SU-DHL-6 (cell line): ENCODE measurements around the gene NKAPD1.
A peak's percentile ranks its signal among the peaks of the same experiment; 100 is the strongest.
"Not testable (repeated sequence)": the region's sequence is repeated elsewhere in the genome, so short reads cannot be mapped to it uniquely, and the experiment has no call there.

Experiments
- H2AFZ ChIP-seq: fragments of 200-600 bp; sonication (generic); 2 replicates; pipeline ENCODE4 v1.6.1; 2014; ENCODE audit warnings: low read depth, mild to moderate bottlenecking, moderate library complexity, mixed read lengths, antibody characterized with exemption, low read length; ENCODE audit not compliant: severe bottlenecking
- H3F3A ChIP-seq: fragments of 200-600 bp; shearing (Covaris generic); 2 replicates; pipeline ENCODE4 v1.6.0; 2016; ENCODE audit warnings: antibody characterized with exemption, mild to moderate bottlenecking; ENCODE audit not compliant: insufficient read depth
- H3K27ac ChIP-seq: fragments of 200-600 bp; sonication (generic); 2 replicates; pipeline ENCODE4 v1.5.1; 2016; ENCODE audit warnings: low read depth, mild to moderate bottlenecking, low read length, moderate library complexity, mixed read lengths
- H3K27me3 ChIP-seq: fragments of 200-600 bp; sonication (generic), shearing (Covaris generic); 2 replicates; pipeline ENCODE4 v1.6.0; 2014; ENCODE audit warnings: mild to moderate bottlenecking, low read length
- H3K36me3 ChIP-seq: fragments of 200-600 bp; sonication (generic); 2 replicates; pipeline ENCODE4 v1.6.1; 2014; ENCODE audit warnings: mild to moderate bottlenecking, low read length, mixed read lengths
- H3K4me2 ChIP-seq: fragments of 300-600, 200-600 bp; shearing (Covaris generic), sonication (generic); 2 replicates; pipeline ENCODE4 v1.6.0; 2014; ENCODE audit warnings: low read length, low read depth, mild to moderate bottlenecking; ENCODE audit not compliant: poor library complexity, severe bottlenecking
- H3K4me3 ChIP-seq: fragments of 200-600 bp; sonication (generic); 2 replicates; pipeline ENCODE4 v1.5.1; 2014; ENCODE audit warnings: antibody characterized with exemption, low read length, mild to moderate bottlenecking, mixed read lengths; ENCODE audit not compliant: insufficient read depth, poor library complexity, severe bottlenecking
- H3K79me2 ChIP-seq: fragments of 200-600 bp; sonication (generic); 2 replicates; pipeline ENCODE4 v1.6.1; 2014; ENCODE audit warnings: mild to moderate bottlenecking, low read length, moderate library complexity; ENCODE audit not compliant: insufficient read depth
- H3K9ac ChIP-seq: fragments of 200-600 bp; sonication (generic); 2 replicates; pipeline ENCODE4 v1.7.0; 2014; ENCODE audit warnings: mild to moderate bottlenecking, low read length
- H3K9me2 ChIP-seq: fragments of 200-600 bp; sonication (generic); replicated peaks from 2 replicates; pipeline ENCODE4 v1.6.1; 2014; ENCODE audit warnings: low read length; ENCODE audit not compliant: insufficient read depth
- H3K9me3 ChIP-seq: fragments of 200-600 bp; sonication (generic); 2 replicates; pipeline ENCODE4 v1.6.1; 2014; ENCODE audit warnings: low read length, mixed read lengths; ENCODE audit not compliant: insufficient read depth
- H4K20me1 ChIP-seq: fragments of 200-600 bp; sonication (generic); 2 replicates; pipeline ENCODE4 v1.6.1; 2014; ENCODE audit warnings: low read depth, mild to moderate bottlenecking, antibody characterized with exemption, low read length, moderate library complexity, mixed read lengths
- CTCF ChIP-seq: fragments of 200-600 bp; sonication (generic); IDR thresholded peaks from one replicate; pipeline ENCODE4 v1.5.1; 2017; ENCODE audit warnings: antibody characterized with exemption, mild to moderate bottlenecking, low read length, moderate library complexity; ENCODE audit not compliant: insufficient read depth, poor library complexity, severe bottlenecking
- EZH2phosphoT487 ChIP-seq: fragments of 200-600 bp; sonication (generic), shearing (Covaris generic); conservative IDR thresholded peaks from 2 replicates; pipeline ENCODE4 v1.6.1; 2018; ENCODE audit warnings: mild to moderate bottlenecking, antibody characterized with exemption, low read length, moderate library complexity, mixed read lengths

Gene NKAPD1

GRCh38 chr11:112085822-112086421 lies 11.8 kb downstream of the NKAPD1 start:
- no peak for TF ChIP-seq CTCF
- no peak for TF ChIP-seq EZH2phosphoT487
- peak overlapping the region; percentile 88 for H3K4me3 ChIP-seq
- no peaks in the 10 kb centered on the region for H3K27me3 ChIP-seq
- H3K36me3 ChIP-seq, result peaks cover 14% of the 10 kb centered on the region; the same call in 1 of the 2 replicates
- H2AFZ ChIP-seq, result peak overlapping the region; percentile 62
- H3K79me2 ChIP-seq, result peaks cover 55% of the 10 kb centered on the region
- no peaks in the 10 kb centered on the region for H4K20me1 ChIP-seq
- H3K9ac ChIP-seq, result peak overlapping the region; percentile 90
- peak overlapping the region; percentile 34 for H3K27ac ChIP-seq
- peaks cover 40% of the 10 kb centered on the region for H3F3A ChIP-seq
- H3K4me2 ChIP-seq, result peak overlapping the region; percentile 80
- H3K9me2 ChIP-seq, result no peaks in the 10 kb centered on the region
- H3K9me3 ChIP-seq, result no peaks in the 10 kb centered on the region

GRCh38 chr11:112086422-112087191 lies 12.5 kb downstream of the NKAPD1 start, which contains the start of the genes SDHD and TIMM8B:
Gene SDHD (plus strand): TSS chr11:112086873. CDS start chr11:112086908, 35 bp downstream.
Gene TIMM8B (minus strand): TSS chr11:112086756. CDS start chr11:112086723, 33 bp downstream.
- Histone ChIP-seq H3K9ac (peak within 1 kb of the TSS; percentile 90), H3F3A (peaks cover 37% of the 10 kb centered on the region), H3K36me3 (peaks cover 19% of the 10 kb centered on the region; the same call in 1 of the 2 replicates), H3K79me2 (peaks cover 55% of the 10 kb centered on the region), H4K20me1 (no peaks in the 10 kb centered on the region), H3K27me3 (no peaks in the 10 kb centered on the region), H3K9me2 (no peaks in the 10 kb centered on the region), H3K4me2 (peak within 1 kb of the TSS; percentile 80), H3K9me3 (no peaks in the 10 kb centered on the region), H3K4me3 (peak within 1 kb of the TSS; percentile 88), H2AFZ (peak within 1 kb of the TSS; percentile 62), H3K27ac (peak within 1 kb of the TSS; percentile 34)
- TF ChIP-seq CTCF (no peak), EZH2phosphoT487 (no peak)

- TF ChIP-seq CTCF, result no peak
- no peak for TF ChIP-seq EZH2phosphoT487
- no peaks in the 10 kb centered on the region for H4K20me1 ChIP-seq
- H3K79me2 ChIP-seq, result peaks cover 55% of the 10 kb centered on the region
- no peaks in the 10 kb centered on the region for H3K9me2 ChIP-seq
- H3K9ac ChIP-seq, result peak overlapping the region; percentile 90
- no peaks in the 10 kb centered on the region for H3K9me3 ChIP-seq
- no peaks in the 10 kb centered on the region for H3K27me3 ChIP-seq
- peak overlapping the region; percentile 69 for H3K4me2 ChIP-seq
- peaks cover 16% of the 10 kb centered on the region; the same call in 1 of the 2 replicates for H3K36me3 ChIP-seq
- peak overlapping the region; percentile 22 for H2AFZ ChIP-seq
- H3K27ac ChIP-seq, result peak overlapping the region; percentile 33
- H3F3A ChIP-seq, result peaks cover 31% of the 10 kb centered on the region
- H3K4me3 ChIP-seq, result peak overlapping the region; percentile 88
Observed at GRCh38 chr11:112087212-112087611, 13.1 kb downstream of the NKAPD1 start.

- H3K36me3 ChIP-seq, result peaks cover 13% of the 10 kb centered on the region; the same call in 1 of the 2 replicates
- H3K9ac ChIP-seq, H3K79me2 ChIP-seq, H3K9me3 ChIP-seq, H4K20me1 ChIP-seq, H3K27ac ChIP-seq, H3K27me3 ChIP-seq, H3K4me2 ChIP-seq, H2AFZ ChIP-seq, H3K4me3 ChIP-seq, H3F3A ChIP-seq, H3K9me2 ChIP-seq: not testable (repeated sequence)
Observed at GRCh38 chr11:112095302-112095701, 21.2 kb downstream of the NKAPD1 start.
